ENCODE measurements around the gene ORAI3.

Gene ORAI3

GRCh38 chr16:30964574-30965226 is 15.8 kb downstream of the ORAI3 start:
- H3K4me1 ChIP-seq (ENCODE audit: insufficient read depth, low read length): peaks cover 3% of the 10 kb centered on the region
- H3K27me3 ChIP-seq (ENCODE audit: control insufficient read depth in 1 of 2, insufficient read depth in 2 of 2, low read length in 2 of 2): no peaks in the 10 kb centered on the region
- H3K27ac ChIP-seq (ENCODE audit: low read depth, low read length): no peak overlapping the region
- H3K9ac ChIP-seq (ENCODE audit: low read length): no peak overlapping the region
- peaks cover 83% of the 10 kb centered on the region for H3K36me3 ChIP-seq (ENCODE audit: insufficient read depth, low read length)
- no peaks in the 10 kb centered on the region for H3K9me3 ChIP-seq (ENCODE audit: low read length)
- no peak overlapping the region for H3K4me3 ChIP-seq (ENCODE audit: low read depth in 1 of 2, low read length in 2 of 2)

DNA sequence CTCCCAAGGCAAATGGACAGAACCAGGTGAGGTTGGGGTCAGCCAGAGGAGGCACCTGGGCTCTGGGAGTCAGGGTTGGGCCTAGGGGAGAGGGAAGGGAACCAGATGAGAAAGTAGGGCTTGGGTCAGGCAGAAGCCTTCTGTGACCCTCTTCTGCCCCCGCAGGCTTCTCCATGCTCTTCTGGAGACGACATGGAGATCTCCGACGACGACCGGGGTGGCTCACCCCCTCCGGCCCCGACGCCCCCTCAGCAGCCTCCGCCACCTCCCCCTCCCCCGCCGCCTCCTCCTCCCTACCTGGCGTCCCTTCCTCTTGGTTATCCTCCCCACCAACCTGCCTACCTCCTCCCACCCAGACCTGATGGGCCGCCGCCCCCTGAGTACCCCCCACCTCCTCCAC is 16.6 kb downstream of the ORAI3 start:
- no peak overlapping the region for H3K9ac ChIP-seq (ENCODE audit: low read length)

DNA sequence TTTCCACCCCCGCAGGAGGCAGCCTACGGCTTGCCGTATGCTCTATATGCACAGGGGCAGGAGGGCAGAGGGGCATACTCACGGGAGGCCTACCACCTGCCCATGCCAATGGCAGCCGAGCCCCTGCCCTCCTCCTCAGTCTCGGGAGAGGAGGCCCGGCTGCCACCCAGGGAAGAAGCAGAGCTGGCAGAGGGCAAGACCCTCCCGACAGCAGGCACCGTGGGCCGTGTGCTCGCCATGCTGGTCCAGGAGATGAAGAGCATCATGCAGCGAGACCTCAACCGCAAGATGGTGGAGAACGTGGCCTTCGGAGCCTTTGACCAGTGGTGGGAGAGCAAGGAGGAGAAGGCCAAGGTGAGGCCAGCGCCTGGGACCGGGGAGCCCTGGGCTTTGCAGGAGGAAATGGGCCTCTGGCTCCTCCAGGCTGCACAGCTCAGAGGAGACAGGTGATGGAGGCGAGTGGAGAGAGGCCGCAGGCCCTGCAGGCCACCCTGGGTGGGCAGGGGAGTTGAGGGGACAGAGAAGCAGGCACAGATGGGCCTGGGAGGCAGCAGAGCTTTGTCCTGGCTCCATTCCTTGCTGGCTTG is 17.3 kb downstream of the ORAI3 start:
- Histone ChIP-seq H3K36me3 (ENCODE audit: insufficient read depth, low read length) (peaks cover 79% of the 10 kb centered on the region), H3K4me3 (ENCODE audit: low read depth in 1 of 2, low read length in 2 of 2) (no peak overlapping the region), H3K27me3 (ENCODE audit: control insufficient read depth in 1 of 2, insufficient read depth in 2 of 2, low read length in 2 of 2) (no peaks in the 10 kb centered on the region), H3K27ac (ENCODE audit: low read depth, low read length) (no peak overlapping the region), H3K9ac (ENCODE audit: low read length) (no peak overlapping the region), H3K4me1 (ENCODE audit: insufficient read depth, low read length) (no peaks in the 10 kb centered on the region), H3K9me3 (ENCODE audit: low read length) (no peaks in the 10 kb centered on the region)

More for the DNA sequence above, 16.6 kb downstream of the ORAI3 start:
- Histone ChIP-seq H3K27me3 (ENCODE audit: control insufficient read depth in 1 of 2, insufficient read depth in 2 of 2, low read length in 2 of 2) (no peaks in the 10 kb centered on the region), H3K27ac (ENCODE audit: low read depth, low read length) (no peak overlapping the region), H3K36me3 (ENCODE audit: insufficient read depth, low read length) (peaks cover 77% of the 10 kb centered on the region), H3K4me1 (ENCODE audit: insufficient read depth, low read length) (no peaks in the 10 kb centered on the region), H3K9me3 (ENCODE audit: low read length) (no peaks in the 10 kb centered on the region), H3K4me3 (ENCODE audit: low read depth in 1 of 2, low read length in 2 of 2) (no peak overlapping the region)

DNA sequence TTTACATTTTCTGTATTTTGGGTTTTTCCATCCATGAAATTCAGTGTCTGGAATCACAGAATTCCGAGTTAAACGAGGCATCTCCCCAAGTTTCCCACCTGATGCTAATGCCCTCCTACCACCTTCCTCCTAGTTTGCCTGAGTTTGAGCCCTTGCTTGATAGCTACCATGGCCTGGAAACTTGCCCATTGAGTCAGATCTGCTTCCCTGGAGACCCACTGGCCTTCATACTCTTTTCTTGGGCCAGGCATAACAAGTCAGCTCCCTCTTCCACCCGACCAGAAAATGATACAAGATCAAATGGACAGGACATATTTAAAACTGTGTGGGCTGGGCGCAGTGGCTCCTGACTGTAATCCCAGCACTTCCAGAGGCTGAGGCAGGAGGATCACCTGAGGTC is 18.9 kb downstream of the ORAI3 start:
- no peak overlapping the region for H3K27ac ChIP-seq (ENCODE audit: low read depth, low read length)
- H3K4me1 ChIP-seq (ENCODE audit: insufficient read depth, low read length): no peaks in the 10 kb centered on the region
- H3K27me3 ChIP-seq (ENCODE audit: control insufficient read depth in 1 of 2, insufficient read depth in 2 of 2, low read length in 2 of 2): no peaks in the 10 kb centered on the region
- H3K9me3 ChIP-seq (ENCODE audit: low read length): no peaks in the 10 kb centered on the region
- H3K4me3 ChIP-seq (ENCODE audit: low read depth in 1 of 2, low read length in 2 of 2): no peak overlapping the region
- H3K36me3 ChIP-seq (ENCODE audit: insufficient read depth, low read length): peaks cover 79% of the 10 kb centered on the region
- H3K9ac ChIP-seq (ENCODE audit: low read length): no peak overlapping the region

- no peak overlapping the region for H3K9ac ChIP-seq (ENCODE audit: low read length)
- H3K9me3 ChIP-seq (ENCODE audit: low read length): no peaks in the 10 kb centered on the region
- H3K27me3 ChIP-seq (ENCODE audit: control insufficient read depth in 1 of 2, insufficient read depth in 2 of 2, low read length in 2 of 2): no peaks in the 10 kb centered on the region
- no peaks in the 10 kb centered on the region for H3K4me1 ChIP-seq (ENCODE audit: insufficient read depth, low read length)
- H3K36me3 ChIP-seq (ENCODE audit: insufficient read depth, low read length): peaks cover 81% of the 10 kb centered on the region
- no peak overlapping the region for H3K4me3 ChIP-seq (ENCODE audit: low read depth in 1 of 2, low read length in 2 of 2)
- H3K27ac ChIP-seq (ENCODE audit: low read depth, low read length): no peak overlapping the region
These were observed 20.5 kb downstream of the ORAI3 start for GRCh38 chr16:30969246-30969842.

- Histone ChIP-seq H3K36me3 (ENCODE audit: insufficient read depth, low read length) (peaks cover 80% of the 10 kb centered on the region), H3K4me3 (ENCODE audit: low read depth in 1 of 2, low read length in 2 of 2) (no peak overlapping the region), H3K9me3 (ENCODE audit: low read length) (no peaks in the 10 kb centered on the region), H3K27ac (ENCODE audit: low read depth, low read length) (no peak overlapping the region), H3K4me1 (ENCODE audit: insufficient read depth, low read length) (no peaks in the 10 kb centered on the region), H3K9ac (ENCODE audit: low read length) (no peak overlapping the region), H3K27me3 (ENCODE audit: control insufficient read depth in 1 of 2, insufficient read depth in 2 of 2, low read length in 2 of 2) (no peaks in the 10 kb centered on the region)
These were observed 22.4 kb downstream of the ORAI3 start for GRCh38 chr16:30971298-30971697.

DNA sequence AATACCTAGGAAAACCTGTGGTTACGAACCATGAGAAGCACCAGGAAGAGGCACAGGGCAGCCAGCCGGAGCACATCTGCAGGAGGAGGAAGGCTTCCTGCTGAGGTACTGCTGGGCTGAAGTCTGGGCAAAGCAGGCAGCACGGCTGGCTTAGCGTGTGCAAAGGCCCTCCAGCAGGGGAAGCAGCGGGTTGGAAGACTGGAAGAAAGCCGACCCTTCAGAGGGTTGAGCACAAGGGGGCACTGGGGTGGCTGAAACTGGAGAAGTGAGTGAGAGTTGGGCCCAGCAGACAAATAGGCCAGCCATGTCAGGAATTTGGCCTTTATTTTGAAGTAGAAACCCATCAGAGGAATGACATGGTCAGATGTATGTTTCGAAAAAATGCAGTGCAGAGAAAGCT is 24.0 kb downstream of the ORAI3 start:
- Histone ChIP-seq H3K36me3 (ENCODE audit: insufficient read depth, low read length) (peaks cover 79% of the 10 kb centered on the region), H3K9me3 (ENCODE audit: low read length) (no peaks in the 10 kb centered on the region), H3K27me3 (ENCODE audit: control insufficient read depth in 1 of 2, insufficient read depth in 2 of 2, low read length in 2 of 2) (no peaks in the 10 kb centered on the region), H3K4me3 (ENCODE audit: low read depth in 1 of 2, low read length in 2 of 2) (no peak overlapping the region), H3K9ac (ENCODE audit: low read length) (no peak overlapping the region), H3K4me1 (ENCODE audit: insufficient read depth, low read length) (no peaks in the 10 kb centered on the region), H3K27ac (ENCODE audit: low read depth, low read length) (no peak overlapping the region)

GRCh38 chr16:30974348-30974747 is 25.5 kb downstream of the ORAI3 start:
- peaks cover 78% of the 10 kb centered on the region for H3K36me3 ChIP-seq (ENCODE audit: insufficient read depth, low read length)
- no peak overlapping the region for H3K9ac ChIP-seq (ENCODE audit: low read length)
- H3K27ac ChIP-seq (ENCODE audit: low read depth, low read length): no peak overlapping the region

GRCh38 chr16:30976486-30976885 is 27.6 kb downstream of the ORAI3 start:
- Histone ChIP-seq H3K4me3 (ENCODE audit: low read depth in 1 of 2, low read length in 2 of 2) (no peak overlapping the region), H3K9me3 (ENCODE audit: low read length) (no peaks in the 10 kb centered on the region), H3K36me3 (ENCODE audit: insufficient read depth, low read length) (peaks cover 70% of the 10 kb centered on the region), H3K9ac (ENCODE audit: low read length) (no peak overlapping the region), H3K27ac (ENCODE audit: low read depth, low read length) (no peak overlapping the region), H3K27me3 (ENCODE audit: control insufficient read depth in 1 of 2, insufficient read depth in 2 of 2, low read length in 2 of 2) (no peaks in the 10 kb centered on the region), H3K4me1 (ENCODE audit: insufficient read depth, low read length) (no peaks in the 10 kb centered on the region)

More at GRCh38 chr16:30974348-30974747, 25.5 kb downstream of the ORAI3 start:
- Histone ChIP-seq H3K27me3 (ENCODE audit: control insufficient read depth in 1 of 2, insufficient read depth in 2 of 2, low read length in 2 of 2) (no peaks in the 10 kb centered on the region), H3K4me1 (ENCODE audit: insufficient read depth, low read length) (no peaks in the 10 kb centered on the region), H3K4me3 (ENCODE audit: low read depth in 1 of 2, low read length in 2 of 2) (no peak overlapping the region), H3K9me3 (ENCODE audit: low read length) (no peaks in the 10 kb centered on the region)

GRCh38 chr16:30977502-30977901 is 28.6 kb downstream of the ORAI3 start:
- Histone ChIP-seq H3K4me1 (ENCODE audit: insufficient read depth, low read length) (no peaks in the 10 kb centered on the region), H3K4me3 (ENCODE audit: low read depth in 1 of 2, low read length in 2 of 2) (no peak overlapping the region), H3K27me3 (ENCODE audit: control insufficient read depth in 1 of 2, insufficient read depth in 2 of 2, low read length in 2 of 2) (no peaks in the 10 kb centered on the region), H3K9ac (ENCODE audit: low read length) (no peak overlapping the region), H3K36me3 (ENCODE audit: insufficient read depth, low read length) (peaks cover 65% of the 10 kb centered on the region), H3K9me3 (ENCODE audit: low read length) (no peaks in the 10 kb centered on the region), H3K27ac (ENCODE audit: low read depth, low read length) (no peak overlapping the region)

DNA sequence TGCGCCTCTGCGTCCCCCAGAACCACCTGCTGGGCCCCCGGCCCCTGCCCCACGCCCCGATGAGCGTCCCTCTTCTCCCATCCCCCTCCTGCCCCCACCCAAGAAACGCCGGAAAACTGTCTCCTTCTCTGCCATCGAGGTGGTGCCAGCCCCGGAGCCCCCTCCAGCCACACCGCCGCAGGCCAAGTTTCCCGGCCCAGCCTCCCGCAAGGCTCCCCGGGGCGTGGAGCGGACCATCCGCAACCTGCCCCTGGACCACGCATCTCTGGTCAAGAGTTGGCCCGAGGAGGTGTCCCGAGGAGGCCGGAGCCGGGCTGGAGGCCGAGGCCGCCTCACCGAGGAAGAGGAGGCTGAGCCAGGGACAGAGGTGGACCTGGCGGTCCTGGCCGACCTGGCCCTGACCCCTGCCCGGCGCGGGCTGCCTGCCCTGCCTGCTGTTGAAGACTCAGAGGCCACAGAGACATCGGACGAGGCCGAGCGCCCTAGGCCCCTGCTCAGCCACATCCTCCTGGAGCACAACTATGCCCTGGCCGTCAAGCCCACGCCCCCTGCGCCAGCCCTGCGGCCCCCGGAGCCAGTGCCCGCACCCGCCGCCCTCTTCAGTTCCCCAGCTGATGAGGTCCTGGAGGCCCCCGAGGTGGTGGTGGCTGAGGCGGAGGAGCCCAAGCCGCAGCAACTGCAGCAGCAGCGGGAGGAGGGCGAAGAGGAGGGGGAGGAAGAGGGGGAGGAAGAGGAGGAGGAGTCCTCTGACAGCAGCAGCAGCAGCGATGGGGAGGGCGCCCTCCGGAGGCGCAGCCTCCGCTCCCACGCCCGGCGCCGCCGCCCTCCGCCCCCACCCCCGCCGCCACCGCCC is 30.5 kb downstream of the ORAI3 start:
- no peaks in the 10 kb centered on the region for H3K4me1 ChIP-seq (ENCODE audit: insufficient read depth, low read length)
- H3K9ac ChIP-seq (ENCODE audit: low read length): no peak overlapping the region
- H3K4me3 ChIP-seq (ENCODE audit: low read depth in 1 of 2, low read length in 2 of 2): no peak overlapping the region
- no peaks in the 10 kb centered on the region for H3K27me3 ChIP-seq (ENCODE audit: control insufficient read depth in 1 of 2, insufficient read depth in 2 of 2, low read length in 2 of 2)
- no peaks in the 10 kb centered on the region for H3K9me3 ChIP-seq (ENCODE audit: low read length)
- no peak overlapping the region for H3K27ac ChIP-seq (ENCODE audit: low read depth, low read length)
- H3K36me3 ChIP-seq (ENCODE audit: insufficient read depth, low read length): peaks cover 48% of the 10 kb centered on the region

All from muscle layer of colon (tissue), 2 donors.